IgD-negative memory B cell (primary cell): ENCODE results near the gene PEAK1. TPM values are rescaled to one million over a fixed set of nuclear protein-coding genes. Genes with fewer than 3 reads are reported as not detected.

ENCODE experiments used
- H3K27ac Mint-ChIP-seq, 3 donors: one replicate each; pipeline ENCODE4 v1.8.0; 2020 to 2022; ENCODE audit warnings: mild to moderate bottlenecking in 3 of 3, mixed read lengths in 3 of 3, moderate library complexity in 1 of 3
- H3K27me3 Mint-ChIP-seq: one replicate; pipeline ENCODE4 v1.8.0; 2021; ENCODE audit warnings: mixed read lengths
- H3K36me3 Mint-ChIP-seq: one replicate; pipeline ENCODE4 v1.8.0; 2020; ENCODE audit warnings: mild to moderate bottlenecking, mixed read lengths
- H3K4me1 Mint-ChIP-seq, 3 donors: one replicate each; pipeline ENCODE4 v1.8.0; 2020 to 2022; ENCODE audit warnings: mixed read lengths in 3 of 3, mild to moderate bottlenecking in 1 of 3
- H3K4me3 Mint-ChIP-seq, 4 donors: one replicate each; pipeline ENCODE4 v1.8.0; 2020 to 2022; ENCODE audit warnings: mild to moderate bottlenecking in 4 of 4, mixed read lengths in 4 of 4, moderate library complexity in 3 of 4
- H3K9me3 Mint-ChIP-seq, 3 donors: one replicate each; pipeline ENCODE4 v1.8.0; 2020 to 2021; ENCODE audit warnings: mixed read lengths in 3 of 3, mild to moderate bottlenecking in 1 of 3
- polyA plus RNA-seq: library from polyadenylated mRNA; unstranded; fragments of 300-500 nt; fragmentation: Illumina TruSeq; gene quantifications from one replicate; pipeline ENCODE4 v1.2.3, GENCODE V29; 2021

Gene PEAK1
- polyA plus RNA-seq, 1 donor from 2014 or later: 5.8 TPM

GRCh38 chr15:77239882-77240608 is 179.9 kb downstream of the PEAK1 start:
- H3K27me3 Mint-ChIP-seq: no peaks in the 10 kb centered on the region
- no peak overlapping the region for H3K4me3 Mint-ChIP-seq
- H3K36me3 Mint-ChIP-seq: peaks cover 15% of the 10 kb centered on the region
- H3K9me3 Mint-ChIP-seq: peaks cover 0 to 2% (median 0%) of the 10 kb centered on the region in 3 donors
- peaks cover 4 to 9% (median 7%) of the 10 kb centered on the region in 3 donors for H3K4me1 Mint-ChIP-seq
- no peak overlapping the region for H3K27ac Mint-ChIP-seq

DNA sequence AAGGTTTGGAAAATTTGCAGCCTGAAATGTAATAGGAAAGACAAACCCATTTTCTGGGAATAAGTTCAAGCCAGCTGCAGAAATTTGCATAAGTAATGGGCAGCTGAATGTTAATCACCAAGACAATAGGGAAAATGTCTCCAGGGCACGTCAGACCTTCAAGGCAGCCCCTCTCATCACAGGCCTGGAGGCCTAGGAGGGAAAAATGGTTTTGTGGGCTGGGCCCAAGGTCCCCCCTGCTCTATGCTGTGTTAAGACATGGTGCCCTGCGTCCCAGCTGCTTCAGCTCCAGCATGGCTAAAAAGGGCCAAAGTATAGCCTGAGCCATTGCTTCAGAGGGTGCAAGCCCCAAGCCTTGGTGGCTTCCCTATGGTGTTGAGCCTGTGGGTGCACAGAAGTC is 184.3 kb downstream of the PEAK1 start:
- Mint-ChIP-seq H3K27ac (no peak overlapping the region), H3K27me3 (no peaks in the 10 kb centered on the region), H3K4me3 (no peak overlapping the region), H3K9me3 (peaks cover 0 to 2% (median 0%) of the 10 kb centered on the region in 3 donors), H3K4me1 (peaks cover 9 to 23% (median 11%) of the 10 kb centered on the region in 3 donors), H3K36me3 (peaks cover 19% of the 10 kb centered on the region)

GRCh38 chr15:77228828-77229227 is 191.1 kb downstream of the PEAK1 start:
- Mint-ChIP-seq H3K4me3 (no peak overlapping the region), H3K36me3 (peaks cover 6% of the 10 kb centered on the region), H3K4me1 (peaks cover 12 to 30% (median 19%) of the 10 kb centered on the region in 3 donors), H3K9me3 (no peaks in the 10 kb centered on the region), H3K27ac (no peak overlapping the region), H3K27me3 (no peaks in the 10 kb centered on the region)

DNA sequence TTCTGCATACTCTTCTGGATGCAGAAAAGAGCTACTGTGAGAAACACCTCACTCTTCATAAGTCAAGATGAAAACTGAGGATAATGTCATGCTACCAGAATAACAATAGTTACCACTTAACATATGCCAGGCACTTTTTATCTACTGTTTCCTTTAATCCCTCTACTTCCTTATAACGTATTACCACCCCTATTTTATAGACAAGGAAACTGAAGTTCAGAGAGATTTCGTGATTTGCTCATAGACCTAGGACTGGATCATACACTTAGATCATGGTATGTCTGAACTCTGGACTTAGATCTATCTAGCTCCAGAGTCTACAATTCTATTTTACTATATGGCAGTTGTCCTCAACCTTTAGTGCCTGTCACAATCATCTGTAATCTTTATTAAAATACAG is 193.3 kb downstream of the PEAK1 start:
- Mint-ChIP-seq H3K9me3 (no peaks in the 10 kb centered on the region), H3K36me3 (peaks cover 3% of the 10 kb centered on the region), H3K27me3 (no peaks in the 10 kb centered on the region), H3K4me1 (peaks cover 2 to 19% (median 12%) of the 10 kb centered on the region in 3 donors), H3K27ac (peak overlapping the region in 1 of 3 donors; percentile 45), H3K4me3 (no peak overlapping the region)

GRCh38 chr15:77225646-77226045 is 194.3 kb downstream of the PEAK1 start:
- no peaks in the 10 kb centered on the region for H3K9me3 Mint-ChIP-seq
- peaks cover 2 to 15% (median 10%) of the 10 kb centered on the region in 3 donors for H3K4me1 Mint-ChIP-seq
- H3K4me3 Mint-ChIP-seq: no peak overlapping the region
- no peak overlapping the region for H3K27ac Mint-ChIP-seq
- no peaks in the 10 kb centered on the region for H3K27me3 Mint-ChIP-seq
- peaks cover 3% of the 10 kb centered on the region for H3K36me3 Mint-ChIP-seq

GRCh38 chr15:77225088-77225487 is 194.8 kb downstream of the PEAK1 start:
- H3K36me3 Mint-ChIP-seq: peaks cover 3% of the 10 kb centered on the region
- H3K9me3 Mint-ChIP-seq: no peaks in the 10 kb centered on the region
- H3K27me3 Mint-ChIP-seq: no peaks in the 10 kb centered on the region
- H3K27ac Mint-ChIP-seq: no peak overlapping the region
- peaks cover 2 to 15% (median 10%) of the 10 kb centered on the region in 3 donors for H3K4me1 Mint-ChIP-seq
- H3K4me3 Mint-ChIP-seq: no peak overlapping the region

DNA sequence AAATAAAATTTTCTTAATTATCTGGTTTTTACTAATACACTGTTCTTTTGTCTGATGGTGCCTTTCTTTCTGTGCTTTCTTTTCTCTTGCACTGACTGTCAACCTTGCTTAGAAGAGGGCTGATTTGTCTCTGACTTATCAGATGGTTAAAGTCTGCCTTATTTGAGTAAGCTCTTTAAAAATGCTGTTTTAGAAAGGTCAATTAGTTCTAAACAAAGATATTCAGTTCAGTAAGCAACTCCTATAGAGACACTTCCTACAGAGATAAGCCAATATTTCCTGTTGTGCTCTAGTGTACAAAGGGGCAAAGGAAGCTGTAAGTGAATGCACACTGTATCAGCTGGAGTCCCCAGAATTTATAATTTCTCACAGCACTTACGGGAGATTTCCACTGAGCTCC is 195.6 kb downstream of the PEAK1 start:
- H3K9me3 Mint-ChIP-seq: no peaks in the 10 kb centered on the region
- no peak overlapping the region for H3K4me3 Mint-ChIP-seq
- H3K4me1 Mint-ChIP-seq: peaks cover 2 to 15% (median 10%) of the 10 kb centered on the region in 3 donors
- peaks cover 3% of the 10 kb centered on the region for H3K36me3 Mint-ChIP-seq
- no peak overlapping the region for H3K27ac Mint-ChIP-seq
- H3K27me3 Mint-ChIP-seq: no peaks in the 10 kb centered on the region

DNA sequence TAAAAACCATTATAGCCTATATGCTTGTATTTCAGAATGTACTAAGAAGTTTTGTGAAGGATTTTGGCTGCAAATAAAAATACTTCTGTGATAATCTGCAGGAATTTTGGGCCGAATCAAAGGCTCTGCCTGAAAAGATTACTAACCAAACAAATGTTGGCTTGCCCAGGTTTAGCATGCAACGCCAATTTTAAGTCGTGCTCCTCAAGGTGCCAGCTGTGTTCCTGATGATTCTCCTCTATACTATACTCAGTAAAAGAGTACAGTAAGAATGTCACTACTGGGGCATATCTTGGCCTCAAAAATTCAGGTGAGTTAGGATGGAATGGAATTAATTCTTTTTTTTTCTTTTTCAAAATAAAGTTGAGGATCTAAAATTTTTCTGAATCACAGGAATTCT is 198.2 kb downstream of the PEAK1 start:
- H3K4me1 Mint-ChIP-seq: peaks cover 2 to 15% (median 10%) of the 10 kb centered on the region in 3 donors
- no peak overlapping the region for H3K4me3 Mint-ChIP-seq
- H3K27me3 Mint-ChIP-seq: no peaks in the 10 kb centered on the region
- peaks cover 8% of the 10 kb centered on the region for H3K36me3 Mint-ChIP-seq
- H3K9me3 Mint-ChIP-seq: no peaks in the 10 kb centered on the region
- no peak overlapping the region for H3K27ac Mint-ChIP-seq

DNA sequence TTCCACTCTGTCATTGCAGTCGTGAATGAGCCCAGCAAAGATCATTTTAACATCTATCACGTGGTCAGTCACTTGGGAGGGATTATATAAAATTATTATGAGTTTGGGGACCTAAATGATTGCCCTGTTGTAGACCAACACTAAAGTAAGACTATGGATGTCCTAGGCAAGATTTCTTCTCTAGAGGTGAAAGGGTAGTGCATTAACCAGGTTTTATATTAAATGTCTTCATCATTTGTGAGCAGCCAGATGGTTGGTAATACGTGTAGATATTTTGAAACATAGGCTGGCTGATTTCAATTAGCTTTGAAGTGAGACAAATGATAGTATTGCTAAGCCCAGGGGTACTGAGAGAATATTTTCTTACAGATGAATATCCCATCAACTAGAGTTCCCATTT is 198.7 kb downstream of the PEAK1 start:
- H3K4me1 Mint-ChIP-seq: peaks cover 2 to 15% (median 10%) of the 10 kb centered on the region in 3 donors
- H3K4me3 Mint-ChIP-seq: no peak overlapping the region
- peaks cover 10% of the 10 kb centered on the region for H3K36me3 Mint-ChIP-seq
- H3K9me3 Mint-ChIP-seq: no peaks in the 10 kb centered on the region
- H3K27ac Mint-ChIP-seq: no peak overlapping the region
- no peaks in the 10 kb centered on the region for H3K27me3 Mint-ChIP-seq

GRCh38 chr15:77219841-77220240 is 200.1 kb downstream of the PEAK1 start:
- peaks cover 0 to under 1% (median 0%) of the 10 kb centered on the region in 3 donors for H3K9me3 Mint-ChIP-seq

DNA sequence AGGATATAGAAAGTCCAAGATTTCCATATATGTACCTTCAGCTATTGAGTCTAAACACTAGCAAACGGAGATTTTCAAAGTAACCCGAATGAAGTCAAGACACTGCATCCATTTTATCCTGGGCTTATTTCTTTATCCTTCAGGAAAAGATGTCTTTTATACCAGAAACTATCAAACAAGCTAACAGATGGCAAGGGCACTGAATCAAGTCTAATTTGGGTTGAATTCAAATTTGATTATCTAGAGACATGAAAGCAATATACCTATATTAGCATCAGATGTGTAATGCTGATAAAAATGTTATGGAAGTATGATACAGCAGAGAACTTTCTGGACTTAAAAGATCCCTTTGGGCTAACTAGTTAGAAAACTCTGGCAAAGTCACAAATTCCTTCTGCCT is 210.7 kb downstream of the PEAK1 start:
- Mint-ChIP-seq H3K27me3 (no peaks in the 10 kb centered on the region), H3K36me3 (peaks cover 5% of the 10 kb centered on the region), H3K27ac (no peak overlapping the region), H3K9me3 (peaks cover 0 to 4% (median 2%) of the 10 kb centered on the region in 3 donors), H3K4me1 (no peaks in the 10 kb centered on the region), H3K4me3 (no peak overlapping the region)

More at GRCh38 chr15:77219841-77220240, 200.1 kb downstream of the PEAK1 start:
- H3K4me3 Mint-ChIP-seq: no peak overlapping the region
- H3K4me1 Mint-ChIP-seq: peaks cover 2 to 10% (median 5%) of the 10 kb centered on the region in 3 donors
- peaks cover 13% of the 10 kb centered on the region for H3K36me3 Mint-ChIP-seq
- no peak overlapping the region for H3K27ac Mint-ChIP-seq
- H3K27me3 Mint-ChIP-seq: no peaks in the 10 kb centered on the region

DNA sequence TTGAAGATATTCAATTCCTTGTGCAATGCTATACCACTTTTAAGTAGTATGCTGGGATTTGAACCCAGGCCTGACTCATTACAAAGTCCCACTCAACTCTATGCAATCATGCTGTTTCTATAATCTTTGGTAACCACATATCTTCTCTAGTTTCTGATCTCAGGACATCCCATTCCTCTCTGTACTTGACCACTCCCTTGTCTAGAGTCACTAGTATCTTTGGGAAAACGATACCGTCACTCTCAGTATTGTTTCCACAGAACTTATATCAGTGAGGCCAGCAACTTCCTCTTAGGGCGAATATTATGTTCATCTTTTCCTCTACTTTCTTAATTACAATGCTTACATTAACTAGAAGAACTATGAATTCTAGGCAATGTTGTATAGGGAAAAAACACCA is 211.7 kb downstream of the PEAK1 start:
- H3K36me3 Mint-ChIP-seq: peaks cover 7% of the 10 kb centered on the region
- H3K4me3 Mint-ChIP-seq: no peak overlapping the region
- H3K27ac Mint-ChIP-seq: no peak overlapping the region
- H3K27me3 Mint-ChIP-seq: no peaks in the 10 kb centered on the region
- H3K9me3 Mint-ChIP-seq: peaks cover 0 to 4% (median 2%) of the 10 kb centered on the region in 3 donors
- H3K4me1 Mint-ChIP-seq: no peaks in the 10 kb centered on the region

DNA sequence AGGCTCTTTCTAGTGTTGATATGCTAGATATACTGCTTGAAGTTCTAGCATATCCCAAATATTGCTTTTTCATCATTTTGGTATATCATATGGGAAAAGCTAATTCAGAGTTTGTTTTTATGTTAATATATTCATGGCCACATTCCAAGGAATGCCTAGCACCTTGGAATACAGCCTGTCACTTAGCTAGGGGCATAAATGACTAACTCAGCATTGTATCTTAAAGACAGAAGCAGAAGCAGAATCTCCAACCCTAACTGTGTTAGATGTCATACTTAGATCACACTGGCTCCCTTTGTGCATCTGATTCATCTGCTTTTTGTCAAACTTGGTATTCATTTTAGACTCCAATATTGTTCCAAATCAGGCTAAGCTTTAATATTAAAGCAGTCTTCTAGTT is 218.2 kb downstream of the PEAK1 start:
- H3K27ac Mint-ChIP-seq: no peak overlapping the region
- no peaks in the 10 kb centered on the region for H3K4me1 Mint-ChIP-seq
- no peak overlapping the region for H3K4me3 Mint-ChIP-seq
- H3K9me3 Mint-ChIP-seq: peaks cover 0 to 16% (median 6%) of the 10 kb centered on the region in 3 donors
- no peaks in the 10 kb centered on the region for H3K27me3 Mint-ChIP-seq
- H3K36me3 Mint-ChIP-seq: peaks cover 16% of the 10 kb centered on the region

GRCh38 chr15:77196381-77196780 is 223.5 kb downstream of the PEAK1 start:
- Mint-ChIP-seq H3K27ac (no peak overlapping the region), H3K9me3 (peaks cover 0 to 16% (median 6%) of the 10 kb centered on the region in 3 donors), H3K27me3 (no peaks in the 10 kb centered on the region), H3K4me1 (peaks cover 2 to 9% (median 3%) of the 10 kb centered on the region in 3 donors), H3K36me3 (peaks cover 16% of the 10 kb centered on the region), H3K4me3 (no peak overlapping the region)

DNA sequence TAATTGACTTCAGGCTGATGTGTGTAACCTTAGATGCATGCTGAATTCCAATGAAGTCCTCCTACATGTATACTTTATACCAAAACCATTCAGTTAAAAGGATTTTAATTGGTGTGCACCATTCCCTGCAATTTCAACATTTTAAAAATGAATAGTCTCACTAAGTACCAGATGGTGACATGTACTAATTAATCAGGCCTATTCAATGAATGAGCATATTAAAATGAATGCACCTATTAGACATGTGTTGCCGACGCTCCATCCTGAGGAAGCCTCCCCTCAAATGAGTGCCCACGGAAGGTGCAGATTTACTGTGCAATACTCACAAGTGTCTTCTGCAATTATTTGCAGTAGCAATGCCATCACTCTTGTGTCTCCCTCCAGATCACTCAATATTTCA is 224.3 kb downstream of the PEAK1 start:
- Mint-ChIP-seq H3K9me3 (peaks cover 0 to 16% (median 6%) of the 10 kb centered on the region in 3 donors), H3K36me3 (peaks cover 14% of the 10 kb centered on the region), H3K4me3 (no peak overlapping the region), H3K27ac (peak overlapping the region in 1 of 3 donors; percentile 48), H3K4me1 (peaks cover 2 to 9% (median 3%) of the 10 kb centered on the region in 3 donors), H3K27me3 (no peaks in the 10 kb centered on the region)

GRCh38 chr15:77192451-77192850 is 227.5 kb downstream of the PEAK1 start:
- peaks cover 25 to 37% (median 26%) of the 10 kb centered on the region in 3 donors for H3K4me1 Mint-ChIP-seq
- H3K9me3 Mint-ChIP-seq: no peaks in the 10 kb centered on the region
- no peak overlapping the region for H3K27ac Mint-ChIP-seq
- H3K27me3 Mint-ChIP-seq: no peaks in the 10 kb centered on the region
- H3K36me3 Mint-ChIP-seq: peaks cover 6% of the 10 kb centered on the region
- no peak overlapping the region for H3K4me3 Mint-ChIP-seq
